Mucosa of gallbladder (tissue), 1 donor: ENCODE results near the gene GEMIN7. TPM values are rescaled to one million over a fixed set of nuclear protein-coding genes. Genes with fewer than 3 reads are reported as not detected.

Experiments used
- DNase-seq: peaks from one replicate; pipeline ENCODE4 v3.0.0-alpha.2; 2020; ENCODE audit warnings: low spot score
- total RNA-seq: library from RNA; stranded (reverse); gene quantifications from one replicate; pipeline ENCODE4 v1.2.1, GENCODE V29; 2021
- donor health status: DM: no; HTN: no; CAD: no.

Gene GEMIN7
- total RNA-seq, 1 donor from 2014 or later, result 25.2 TPM

DNA sequence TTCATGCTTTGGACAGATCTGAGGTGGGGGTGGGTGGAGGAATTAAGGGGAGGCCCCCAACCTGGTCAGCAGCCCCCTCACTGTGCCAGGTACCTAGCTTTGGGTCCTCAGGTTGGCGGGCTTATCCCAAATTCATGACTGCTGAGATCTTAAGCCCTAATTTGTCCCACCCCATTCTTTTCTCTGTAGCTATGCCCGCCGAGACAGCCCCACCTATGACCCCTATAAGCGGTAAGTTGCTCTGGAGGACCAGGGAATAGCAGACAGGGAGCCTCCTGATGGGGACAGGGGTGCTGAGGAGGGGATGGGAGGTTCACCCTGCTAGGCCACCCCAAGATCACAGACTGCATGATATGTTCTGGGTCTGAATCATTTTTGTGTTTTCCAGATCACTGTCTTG lies 17.1 kb upstream of the GEMIN7 start:
- DNase-seq, result no peak

DNA sequence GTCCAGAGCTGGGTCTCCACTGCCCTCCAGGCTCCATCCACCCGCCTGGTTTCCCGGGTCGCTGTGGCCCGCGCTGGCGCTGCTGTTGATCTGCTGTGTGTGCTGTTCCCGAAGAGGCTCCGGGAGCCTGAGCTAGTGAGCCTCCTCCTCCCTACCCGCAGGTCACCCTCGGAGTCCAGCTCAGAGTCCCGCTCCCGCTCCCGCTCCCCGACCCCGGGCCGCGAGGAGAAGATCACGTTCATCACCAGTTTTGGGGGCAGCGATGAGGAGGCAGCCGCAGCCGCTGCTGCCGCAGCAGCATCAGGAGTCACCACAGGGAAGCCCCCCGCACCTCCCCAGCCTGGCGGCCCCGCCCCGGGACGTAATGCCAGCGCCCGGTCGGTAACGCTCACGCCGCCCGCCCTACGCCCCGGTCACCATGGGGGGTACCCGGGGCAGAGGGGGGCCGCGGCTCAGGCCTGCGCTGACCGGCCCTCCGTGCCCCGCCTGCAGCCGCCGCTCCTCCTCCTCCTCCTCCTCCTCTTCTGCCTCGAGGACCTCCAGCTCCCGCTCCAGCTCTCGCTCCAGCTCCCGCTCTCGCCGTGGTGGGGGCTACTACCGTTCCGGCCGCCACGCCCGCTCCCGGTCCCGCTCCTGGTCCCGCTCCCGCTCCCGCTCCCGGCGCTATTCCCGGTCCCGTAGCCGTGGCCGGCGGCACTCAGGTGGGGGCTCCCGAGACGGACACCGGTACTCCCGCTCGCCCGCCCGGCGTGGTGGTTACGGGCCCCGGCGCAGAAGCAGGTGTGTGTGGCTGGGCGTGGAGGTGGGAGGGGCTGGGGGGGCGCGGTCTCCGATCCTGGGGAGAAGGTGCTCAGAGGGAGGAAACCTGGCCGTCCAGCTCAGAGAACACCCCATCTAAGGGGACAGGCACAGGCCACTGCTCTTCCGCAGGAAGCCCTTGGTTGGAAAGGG lies 14.9 kb upstream of the GEMIN7 start:
- DNase-seq, result no peak

DNA sequence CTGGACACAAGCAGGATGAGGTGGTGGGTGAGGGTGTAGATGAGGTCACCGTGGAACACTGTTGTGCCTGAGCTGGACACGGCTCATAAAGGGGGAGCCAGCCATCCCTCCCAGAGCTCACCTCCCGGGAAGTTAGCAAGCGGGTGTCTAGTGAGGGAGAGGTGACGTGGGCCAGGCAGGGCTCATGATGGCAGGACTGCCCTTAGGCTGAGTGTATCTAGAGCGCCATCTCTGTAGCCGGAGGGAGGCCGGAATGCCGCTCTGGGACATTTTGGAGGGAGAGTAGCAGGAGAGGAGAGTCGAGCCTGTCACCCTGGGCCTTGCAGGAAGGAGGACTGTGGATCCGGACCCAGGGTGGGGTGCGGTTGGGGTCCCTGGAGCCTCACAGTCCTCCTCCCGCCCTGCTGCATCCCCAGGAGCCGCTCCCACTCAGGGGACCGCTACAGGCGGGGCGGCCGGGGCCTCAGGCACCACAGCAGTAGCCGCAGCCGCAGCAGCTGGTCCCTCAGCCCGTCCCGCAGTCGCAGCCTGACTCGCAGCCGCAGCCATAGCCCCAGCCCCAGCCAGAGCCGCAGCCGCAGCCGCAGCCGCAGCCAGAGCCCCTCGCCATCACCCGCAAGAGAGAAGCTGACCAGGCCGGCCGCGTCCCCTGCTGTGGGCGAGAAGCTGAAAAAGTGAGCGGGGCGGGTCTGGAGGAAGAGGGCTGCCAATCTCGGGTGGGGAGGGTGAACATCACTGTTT lies 12.0 kb upstream of the GEMIN7 start:
- DNase-seq, result no peak

DNA sequence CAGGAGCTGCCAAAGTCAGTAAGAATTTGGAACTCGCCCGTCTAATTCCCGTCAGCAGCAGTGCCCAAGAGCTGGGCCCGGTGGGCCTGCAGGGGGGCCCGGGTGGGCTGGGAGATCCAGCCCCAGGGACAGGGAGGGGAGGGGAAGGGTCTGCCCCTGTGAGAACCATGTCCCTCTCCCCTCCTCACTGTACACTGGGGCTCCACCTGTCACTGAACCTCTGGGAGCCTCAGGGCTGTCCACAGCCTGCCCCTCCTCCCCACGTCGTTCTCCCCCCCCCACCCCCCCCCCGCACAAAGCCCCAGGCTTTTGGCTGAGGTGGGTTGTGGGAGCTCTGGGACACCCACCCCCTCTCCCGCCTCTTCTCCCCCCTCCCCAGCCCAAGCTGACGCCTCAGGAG lies 11.0 kb upstream of the GEMIN7 start:
- DNase-seq, result no peak

DNA sequence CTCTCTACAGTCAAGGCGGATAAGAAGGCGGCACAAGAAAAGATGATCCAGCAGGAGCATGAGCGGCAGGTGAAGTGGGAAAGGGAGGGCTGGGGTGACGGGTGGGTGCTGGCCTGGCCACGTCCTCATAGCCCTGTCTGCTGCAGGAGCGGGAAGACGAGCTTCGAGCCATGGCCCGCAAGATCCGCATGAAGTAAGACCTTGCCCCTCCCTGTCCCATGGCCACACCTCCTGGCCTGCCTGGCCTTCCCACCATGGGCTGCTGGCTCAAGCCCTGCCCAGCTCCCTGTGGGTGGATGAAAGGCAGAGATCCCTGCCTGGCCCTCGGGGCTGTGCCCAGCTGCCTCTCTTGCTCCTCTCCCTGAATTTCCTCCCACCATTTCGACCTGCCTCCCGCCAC lies 10.0 kb upstream of the GEMIN7 start:
- DNase-seq, result no peak

DNA sequence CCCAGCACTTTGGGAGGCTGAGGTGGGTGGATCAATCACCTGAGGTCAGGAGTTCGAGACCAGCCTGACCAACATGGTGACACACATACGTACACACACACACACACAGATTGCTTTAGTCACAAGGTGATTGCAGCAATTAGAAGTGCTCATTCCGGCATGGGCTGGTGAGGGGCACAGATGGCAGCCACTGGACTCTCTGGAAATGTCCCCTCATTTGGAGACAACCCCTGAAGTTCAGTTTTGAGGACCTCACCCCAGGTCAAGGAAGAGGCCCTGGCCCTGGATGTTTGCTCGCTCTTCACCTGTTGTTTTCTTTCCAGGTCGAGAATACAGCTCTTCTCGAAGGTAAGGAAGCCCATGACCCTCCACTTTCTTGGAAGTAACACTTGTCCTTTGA lies 8.8 kb upstream of the GEMIN7 start:
- DNase-seq, result no peak

DNA sequence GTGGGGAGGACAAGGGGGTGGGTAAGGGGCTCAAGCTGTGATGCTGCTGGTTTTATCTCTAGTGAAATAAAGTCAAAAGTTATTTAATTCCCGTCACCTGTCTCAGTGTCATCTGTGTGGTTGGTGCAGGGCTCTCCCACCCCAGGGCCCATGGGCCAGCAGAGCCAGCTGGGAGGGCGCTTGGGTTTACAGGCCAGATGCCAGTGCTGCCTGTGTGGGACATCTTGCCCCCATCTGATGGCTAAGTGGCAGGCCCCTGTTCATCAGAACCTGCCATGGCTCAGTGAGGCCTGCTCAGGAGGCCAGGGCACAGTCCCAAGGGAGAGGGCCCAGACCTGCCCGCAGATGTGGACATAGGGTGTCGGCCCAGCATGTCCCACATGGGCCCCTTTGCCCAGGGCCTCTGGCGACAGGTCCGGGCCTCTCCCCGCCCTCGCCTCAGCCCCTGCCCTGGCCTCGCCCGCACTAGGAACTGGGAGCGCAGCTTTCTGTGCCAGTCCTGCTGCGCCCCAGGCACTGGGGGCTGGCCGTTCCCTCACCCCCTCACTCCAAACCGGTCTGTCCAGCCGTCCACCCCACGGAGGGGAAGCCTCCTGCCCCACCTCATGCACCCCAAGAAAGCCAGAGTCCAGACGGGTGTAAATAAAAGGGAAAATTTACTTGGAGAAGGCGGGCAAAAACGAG lies 8.1 kb upstream of the GEMIN7 start:
- DNase-seq, result no peak

DNA sequence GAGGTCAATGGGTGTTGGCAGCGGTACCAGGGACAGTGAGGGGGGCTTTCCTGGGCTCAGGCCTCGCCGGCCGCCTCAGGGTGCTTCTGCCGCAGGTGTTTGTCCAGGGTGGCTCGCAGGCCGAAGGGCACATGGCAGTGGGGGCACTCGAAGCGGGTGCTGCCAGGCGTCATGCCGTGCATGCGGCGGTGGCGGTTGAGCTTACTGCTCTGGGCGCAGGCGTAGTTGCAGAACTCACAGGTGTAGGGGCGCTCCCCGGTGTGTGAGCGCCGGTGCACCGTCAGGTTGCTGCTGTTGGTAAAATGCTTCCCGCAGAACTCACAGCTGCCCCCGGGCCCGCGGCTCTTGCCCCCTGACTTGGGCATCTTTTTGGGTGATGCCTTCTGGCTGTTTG lies 7.5 kb upstream of the GEMIN7 start:
- no peak for DNase-seq

DNA sequence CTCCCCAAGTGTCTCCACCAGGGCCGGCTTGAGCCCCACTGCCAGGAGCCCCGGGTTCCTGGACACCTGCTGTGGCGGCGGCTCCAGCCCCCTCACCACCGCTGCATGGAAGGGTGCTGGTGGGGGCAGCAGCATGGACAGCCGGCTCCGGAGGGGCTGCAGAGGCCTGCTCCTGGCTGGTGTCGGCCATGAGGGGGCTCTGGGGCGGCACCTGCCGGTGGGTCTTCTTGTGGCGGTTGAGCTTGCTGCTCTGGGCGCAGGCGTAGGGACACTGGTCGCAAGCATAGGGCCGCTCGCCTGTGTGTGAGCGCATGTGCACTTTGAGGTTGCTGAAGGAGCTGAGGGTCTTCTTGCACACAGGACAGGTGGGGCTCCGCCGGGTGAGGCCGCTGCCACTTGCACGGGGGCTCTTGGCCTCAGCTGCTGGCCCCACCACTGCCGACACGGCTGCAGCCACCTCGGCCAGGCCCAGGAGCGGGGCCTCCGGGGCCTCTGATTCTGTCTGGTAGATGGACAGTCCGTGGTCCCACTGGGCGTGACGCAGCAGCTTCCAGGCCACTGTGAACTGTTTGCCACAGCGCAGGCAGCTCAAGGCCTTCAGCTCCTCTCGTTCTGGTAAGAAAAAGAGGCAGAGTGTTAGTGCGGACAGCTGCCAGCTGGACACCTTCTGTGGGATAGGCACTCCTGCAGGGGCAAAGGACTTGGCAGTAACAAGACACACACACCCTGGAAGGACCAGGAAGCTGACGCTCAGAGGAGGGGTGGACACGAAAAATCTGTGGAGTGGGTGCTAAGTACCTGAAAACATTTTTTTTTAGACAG lies 6.9 kb upstream of the GEMIN7 start:
- no peak for DNase-seq

DNA sequence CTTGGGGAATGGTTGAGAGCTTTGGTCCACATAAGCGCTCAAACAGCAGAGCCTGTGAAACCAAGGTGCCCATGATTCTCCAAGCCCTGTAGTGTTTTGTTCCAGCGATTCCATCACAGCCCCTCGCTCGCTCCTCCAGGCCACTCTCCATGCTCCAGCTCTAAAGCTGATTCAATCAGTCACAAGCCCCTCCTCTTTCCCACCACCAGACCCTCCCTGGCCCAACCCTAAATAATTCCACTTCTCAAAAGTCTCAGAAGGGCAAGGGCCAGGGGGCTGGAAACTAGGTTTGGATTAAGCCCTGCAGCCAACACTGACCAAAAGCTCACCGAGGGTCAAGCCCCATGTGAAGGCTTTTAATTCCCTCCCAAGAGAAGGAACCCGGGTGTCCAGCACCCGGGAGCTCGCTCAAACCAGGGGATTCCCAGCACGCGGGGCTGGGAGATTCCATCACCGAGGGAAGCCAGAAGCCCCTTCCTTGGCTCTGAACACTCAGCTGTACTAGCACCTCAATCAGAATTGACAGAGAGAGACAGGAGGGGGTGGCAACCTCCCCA lies 4.2 kb upstream of the GEMIN7 start:
- no peak for DNase-seq

DNA sequence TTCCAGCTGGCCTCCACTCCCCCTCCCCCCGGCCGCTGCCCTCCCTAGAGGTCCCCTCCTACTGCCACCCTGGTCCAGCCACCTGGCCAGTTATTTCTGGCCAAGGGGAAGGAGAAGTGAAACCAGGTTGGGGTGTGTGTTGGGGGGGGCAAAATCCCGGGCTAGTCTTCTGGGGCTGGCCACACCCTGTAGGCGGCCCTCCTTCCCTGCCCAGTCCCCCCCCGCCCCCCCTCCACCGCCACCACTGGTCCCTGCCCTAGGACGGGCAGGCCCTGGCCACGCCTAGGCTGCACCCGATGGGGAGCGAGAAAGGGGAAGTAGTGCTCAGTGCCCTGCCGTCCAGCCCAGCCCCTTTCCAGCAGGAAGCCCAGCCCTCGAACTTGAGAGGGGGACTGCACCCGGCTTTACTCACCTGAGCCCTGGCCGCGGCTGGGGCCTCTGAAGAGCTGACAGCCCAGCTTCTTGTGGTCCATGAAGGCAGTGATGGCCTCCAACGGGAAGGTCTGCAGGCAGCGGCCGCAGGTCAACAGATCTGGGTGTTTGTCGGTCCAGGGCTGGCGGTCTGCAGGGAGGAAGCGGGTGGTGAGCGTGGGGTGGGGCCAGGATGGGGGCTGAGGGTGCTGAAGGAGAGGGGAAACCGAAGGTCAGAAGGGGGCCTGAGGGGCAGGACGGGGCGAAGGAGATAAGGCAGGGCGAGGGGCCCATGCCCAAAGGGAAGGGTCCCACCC lies 3.6 kb upstream of the GEMIN7 start:
- DNase-seq, result peak; percentile 70

DNA sequence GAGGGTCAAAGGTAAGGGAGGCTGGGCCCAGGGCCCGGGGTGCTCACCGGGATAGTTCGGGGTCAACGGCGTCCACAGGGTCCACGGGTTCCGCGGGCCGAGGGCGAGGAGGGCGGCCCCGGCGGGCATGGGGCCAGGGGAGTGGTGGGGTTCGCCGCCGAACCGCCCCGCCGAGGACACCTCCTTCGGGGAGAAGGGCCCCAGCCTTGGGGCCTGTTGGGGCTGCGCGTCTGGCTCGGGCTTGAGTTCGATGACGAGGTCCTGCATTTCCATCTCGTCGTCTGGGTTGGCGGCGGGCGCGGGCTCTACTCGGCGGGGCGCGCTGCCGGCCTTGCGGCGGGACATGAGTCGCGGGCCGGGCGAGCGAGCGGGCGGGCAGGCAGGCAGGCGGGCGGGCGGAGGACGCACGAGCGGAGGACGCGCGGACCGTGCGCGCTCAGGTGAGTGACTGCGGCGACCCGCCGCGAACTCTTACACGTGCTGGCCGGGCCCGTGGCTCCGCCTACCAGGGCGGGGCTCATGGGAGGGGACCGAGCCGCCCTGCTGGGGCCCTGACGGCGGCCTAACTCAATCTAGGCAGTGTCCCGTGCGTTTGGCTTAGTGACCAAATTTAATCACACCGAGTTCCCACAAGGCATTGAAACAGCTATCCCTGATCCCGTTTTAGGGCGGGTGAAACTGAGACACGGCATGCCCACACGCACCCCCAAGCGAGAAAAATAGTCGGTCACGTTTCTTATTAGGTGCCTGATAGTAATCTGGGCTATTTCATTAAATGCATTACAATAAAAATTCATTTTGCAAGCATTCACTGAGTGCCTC lies 2.8 kb upstream of the GEMIN7 start, which contains the start of gene ZNF296:
Gene ZNF296, minus strand, starts transcription at position 450 of the 822 bp plus-strand sequence. Its CDS starts 105 bp downstream, at position 345.
- DNase-seq, result peak; percentile 60

DNA sequence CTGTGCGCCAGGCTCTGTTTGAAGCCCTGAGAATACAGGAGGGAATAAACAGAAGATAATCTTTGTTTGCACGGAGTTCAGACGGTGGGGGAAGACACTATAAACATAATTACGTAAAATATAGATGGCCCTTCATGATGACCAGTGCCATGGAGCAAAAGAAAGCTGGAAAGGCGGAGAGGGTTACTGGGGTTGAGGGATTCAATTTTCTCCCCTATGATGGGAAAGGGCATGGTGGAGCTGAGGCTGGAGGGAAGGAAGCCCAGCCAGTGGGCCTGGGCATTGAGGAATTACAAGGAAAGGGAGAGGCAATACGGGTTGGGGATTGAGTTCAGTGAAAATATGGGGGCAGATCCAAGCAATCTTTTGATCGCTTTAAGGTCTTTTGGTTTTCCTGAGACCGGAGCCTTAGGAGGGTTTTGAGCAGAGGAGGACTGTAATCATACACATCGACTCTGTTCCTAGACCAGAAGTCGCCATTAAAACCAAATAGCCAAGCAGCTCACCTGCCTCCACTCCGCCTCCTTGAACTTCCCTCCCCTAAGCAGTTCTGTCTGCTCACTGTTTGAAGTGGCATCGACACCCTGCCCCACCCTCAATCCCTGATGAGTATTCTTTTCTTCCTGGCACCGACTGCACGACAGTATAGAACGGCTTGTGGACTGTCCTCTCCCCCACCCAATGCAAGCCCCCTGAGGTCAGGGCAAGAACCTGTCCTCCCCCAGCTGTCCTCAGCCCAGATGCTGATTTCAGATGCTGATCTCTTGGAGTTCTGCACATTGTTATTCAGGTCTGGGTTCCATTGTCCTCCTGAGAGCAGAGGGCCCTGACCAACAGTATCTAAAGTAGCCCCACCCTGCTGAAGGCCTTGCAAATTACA lies 2.0 kb upstream of the GEMIN7 start:
- no peak for DNase-seq

DNA sequence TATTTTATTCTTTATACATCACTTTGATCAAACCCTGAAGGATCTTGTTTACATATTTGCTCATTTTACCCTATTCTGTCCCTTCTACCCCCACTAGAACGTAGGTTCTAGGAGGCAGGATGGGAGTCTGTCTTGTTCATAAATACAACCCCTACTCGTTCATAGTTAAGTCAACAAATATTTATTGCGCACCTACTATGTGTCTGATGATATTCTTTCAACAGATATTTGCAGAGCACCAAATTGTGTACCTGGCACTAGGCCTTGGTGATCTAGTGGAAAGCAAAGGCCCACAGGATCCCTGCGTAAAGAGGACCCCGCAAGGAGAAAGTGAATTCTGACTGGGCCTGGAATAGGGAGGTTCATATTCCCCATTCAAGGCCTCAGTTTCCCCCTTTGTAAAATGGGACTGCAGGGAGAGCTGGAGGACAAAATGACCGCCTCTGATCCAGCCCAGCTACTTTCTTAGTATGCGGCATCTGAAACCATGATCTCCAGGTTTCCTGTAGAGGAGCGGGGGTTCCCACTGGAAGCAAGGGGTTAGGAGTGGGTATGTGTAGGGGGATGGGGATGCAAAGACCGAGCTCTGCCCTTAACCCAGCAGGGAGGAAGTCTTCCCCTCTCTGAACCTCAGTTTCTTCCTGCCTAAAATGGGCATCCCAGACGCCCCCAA lies 534 bp upstream of the GEMIN7 start:
- no peak for DNase-seq

DNA sequence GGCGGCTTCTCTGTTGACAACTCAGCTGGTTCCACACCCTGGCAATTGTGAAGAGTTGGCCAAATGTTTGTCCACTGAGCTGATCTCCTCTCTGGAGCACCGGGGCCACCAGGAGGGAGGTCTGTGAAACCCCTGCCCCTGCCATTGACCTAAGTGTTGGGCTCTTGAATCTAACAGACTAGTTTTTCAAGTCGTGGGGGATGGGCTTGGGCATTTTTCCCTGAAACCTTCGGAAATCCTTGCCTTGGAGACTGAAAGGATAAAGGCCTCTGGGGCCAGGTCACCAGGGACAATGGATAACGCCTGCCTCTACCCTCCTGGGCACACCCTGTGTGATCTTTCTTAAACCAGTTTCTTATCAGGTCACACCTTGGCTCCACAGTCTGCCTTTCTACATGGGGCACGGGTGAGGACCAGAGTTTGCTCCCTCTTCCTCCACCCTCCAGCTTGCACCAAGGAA lies 881 bp downstream of the GEMIN7 start:
- no peak for DNase-seq

DNA sequence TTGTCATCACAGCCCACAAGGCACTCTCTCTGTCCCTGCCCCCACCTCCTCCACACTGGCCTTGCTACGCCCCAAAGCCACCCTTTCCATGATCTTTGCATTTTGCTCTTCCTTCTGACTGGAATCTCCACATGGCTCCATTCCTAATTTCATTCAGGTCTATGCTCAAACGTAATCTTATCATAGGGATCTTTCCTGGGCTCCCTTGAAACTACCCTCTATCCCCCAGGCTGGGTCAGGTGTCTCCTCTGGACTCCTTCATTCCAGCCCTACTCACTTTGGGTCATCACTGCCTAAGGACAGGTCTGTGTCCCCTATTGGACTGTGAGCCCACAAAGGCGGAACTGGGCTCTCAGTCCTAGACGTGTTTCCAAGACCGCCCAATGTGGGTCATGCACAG lies 3.1 kb downstream of the GEMIN7 start:
- DNase-seq, result no peak

DNA sequence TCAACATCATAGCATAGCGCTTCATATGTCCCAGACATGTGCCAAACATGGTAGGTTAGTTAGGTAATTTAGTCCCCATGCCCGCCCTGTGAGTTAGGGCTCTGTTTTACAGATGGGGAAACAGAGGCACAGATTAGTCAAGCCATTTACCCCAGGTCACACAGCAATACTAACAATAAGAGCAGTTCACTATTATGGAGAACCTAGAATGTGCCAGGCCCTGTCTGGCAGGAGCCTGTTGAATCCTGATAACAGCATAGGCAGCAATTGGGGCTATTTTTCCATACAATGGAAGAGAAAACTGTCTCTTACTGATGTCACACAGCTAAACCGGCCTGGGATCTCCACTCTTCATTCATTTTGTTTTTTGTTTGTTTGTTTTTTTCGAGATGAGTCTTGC lies 7.4 kb downstream of the GEMIN7 start:
- DNase-seq, result no peak

DNA sequence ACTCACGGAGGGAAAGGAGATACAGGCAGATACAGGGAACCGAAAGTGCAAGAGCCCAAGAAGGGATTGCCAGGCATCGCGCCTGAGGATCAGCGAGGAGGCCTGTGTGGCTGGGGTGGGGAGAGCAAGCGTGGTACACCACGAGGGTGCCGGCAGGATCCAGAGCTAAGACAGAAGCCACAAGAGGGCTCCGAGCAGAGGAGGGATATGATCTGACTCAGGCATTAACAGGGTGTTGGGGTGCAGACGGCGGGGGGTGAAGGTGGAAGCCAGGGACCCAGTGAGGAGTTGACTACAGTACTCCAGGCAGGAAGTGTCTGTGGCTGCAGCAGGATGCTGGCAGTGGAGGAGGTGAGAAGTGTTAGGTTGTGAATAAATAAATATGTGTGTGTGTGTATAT lies 8.5 kb downstream of the GEMIN7 start:
- DNase-seq, result no peak
